ENCODE results near the gene ALDH1L2. TPM values are rescaled to one million over a fixed set of nuclear protein-coding genes. Genes with fewer than 3 reads are reported as not detected.

The ALDH1L2 gene
- polyA plus RNA-seq, 2 of the 4 experiments (the other 2 are of a cell fraction), result 2.4 to 28.1 TPM

DNA sequence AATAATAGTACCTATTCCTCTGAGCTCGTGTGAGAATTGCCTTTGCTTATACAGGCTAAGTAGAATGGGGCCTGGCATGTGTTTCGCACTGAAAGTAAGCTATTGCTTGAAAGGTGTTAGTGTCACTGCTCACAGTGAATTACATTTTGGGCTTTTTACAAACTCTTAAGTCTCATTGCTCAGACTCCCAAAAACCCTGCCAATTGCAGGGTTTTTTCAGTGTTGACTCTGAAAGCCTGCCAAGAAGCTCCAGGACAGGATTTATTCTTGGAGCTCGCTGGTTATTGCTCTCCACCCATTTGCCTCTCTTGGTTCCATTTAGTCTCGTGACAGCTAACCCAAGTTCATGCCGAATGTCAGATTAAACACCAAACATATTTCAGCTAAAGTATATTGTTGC, 58.4 kb downstream of the ALDH1L2 start:
- H3K4me1 ChIP-seq, result peaks cover 3% of the 10 kb centered on the region; the same call in 1 of the 3 replicates
- no peak overlapping the region for H3K4me3 ChIP-seq
- DNase-seq (ENCODE audit: low read depth in 1 of 2, low spot score in 1 of 2) (no peak), ATAC-seq (no peak), FAIRE-seq (no peak)
- H3K4me2 ChIP-seq, result no peak overlapping the region
- CTCF ChIA-PET, result interaction anchor here (0.7 to 1.3 kb wide), 2 partner anchors 17 to 644 kb away, joined by 3 to 4 read pairs; no protein-coding TSS in a partner anchor
- WGBS (ENCODE audit: missing lambda C conversion rate), result 76% methylated on average over 5 of the region's 5 CpGs
- POLR2A ChIA-PET, result no interaction called here
- no peaks in the 10 kb centered on the region for H3K9me3 ChIP-seq
- H3K27ac ChIP-seq, result no peak overlapping the region
- TF ChIP-seq EHF (CRISPR knock-in tag; IDR thresholded peaks at IDR 0.05), result no peak
- no peak for TF ChIP-seq RFX5 (IDR thresholded peaks at IDR 0.05)
- no peak for TF ChIP-seq MAFK (IDR thresholded peaks at IDR 0.05; ENCODE audit: partially characterized antibody)
- TF ChIP-seq TFCP2L1 (CRISPR knock-in tag; IDR thresholded peaks at IDR 0.05), result no peak
- TF ChIP-seq CHD4 (IDR thresholded peaks at IDR 0.05; ENCODE audit: borderline replicate concordance), result no peak
- TF ChIP-seq FOSB (CRISPR knock-in tag; IDR thresholded peaks at IDR 0.05), result no peak
- no peak for TF ChIP-seq CBX2 (IDR thresholded peaks at IDR 0.05; ENCODE audit: borderline replicate concordance, low read depth)
- TF ChIP-seq, protein P1, sequence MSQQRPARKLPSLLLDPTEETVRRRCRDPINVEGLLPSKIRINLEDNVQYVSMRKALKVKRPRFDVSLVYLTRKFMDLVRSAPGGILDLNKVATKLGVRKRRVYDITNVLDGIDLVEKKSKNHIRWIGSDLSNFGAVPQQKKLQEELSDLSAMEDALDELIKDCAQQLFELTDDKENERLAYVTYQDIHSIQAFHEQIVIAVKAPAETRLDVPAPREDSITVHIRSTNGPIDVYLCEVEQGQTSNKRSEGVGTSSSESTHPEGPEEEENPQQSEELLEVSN (IDR thresholded peaks at IDR 0.05; ENCODE audit: borderline replicate concordance, low read depth), result no peak
- no peak for TF ChIP-seq KDM5A (IDR thresholded peaks at IDR 0.05)
- TF ChIP-seq ELK1 (IDR thresholded peaks at IDR 0.05; ENCODE audit: low read depth, low read length), result no peak
- TF ChIP-seq ZFP36 (IDR thresholded peaks at IDR 0.05; ENCODE audit: borderline replicate concordance, partially characterized antibody), result no peak

- Histone ChIP-seq H3K4me3 (no peak overlapping the region), H3K4me2 (no peak overlapping the region), H3K9me3 (no peaks in the 10 kb centered on the region), H3K4me1 (no peaks in the 10 kb centered on the region), H3K27ac (no peak overlapping the region)
- no peak for ATAC-seq
- DNase-seq (ENCODE audit: low read depth in 1 of 2, low spot score in 1 of 2), result no peak
- ChIA-PET POLR2A (no interaction called here), CTCF (interaction anchor here (0.7 to 1.1 kb wide), 2 partner anchors 13 to 28 kb away, joined by 3 read pairs; no protein-coding TSS in a partner anchor)
- FAIRE-seq, result no peak
- TF ChIP-seq POLR2AphosphoS2 (conservative IDR thresholded peaks at IDR 0.05; ENCODE audit: low read length), result no peak
- TF ChIP-seq CEBPB (IDR thresholded peaks at IDR 0.05), result no peak
- no peak for TF ChIP-seq RNF2 (IDR thresholded peaks at IDR 0.05; ENCODE audit: borderline replicate concordance, low read depth)
- TF ChIP-seq NFE2L2 (conservative IDR thresholded peaks at IDR 0.05; ENCODE audit: low read length), result no peak
- no peak for TF ChIP-seq RARB (CRISPR knock-in tag; IDR thresholded peaks at IDR 0.05)
- no peak for TF ChIP-seq USF2 (IDR thresholded peaks at IDR 0.05)
- TF ChIP-seq TP53 (CRISPR knock-in tag; IDR thresholded peaks at IDR 0.05), result no peak
- TF ChIP-seq EHMT2 (IDR thresholded peaks at IDR 0.05; ENCODE audit: low read depth), result no peak
- TF ChIP-seq HEYL (CRISPR knock-in tag; IDR thresholded peaks at IDR 0.05), result no peak
- 97% methylated on average over 2 of the region's 2 CpGs for WGBS (ENCODE audit: missing lambda C conversion rate)
Measured at GRCh38 chr12:105024928-105025327, 59.3 kb downstream of the ALDH1L2 start.

- Histone ChIP-seq H3K9me3 (no peaks in the 10 kb centered on the region), H3K4me1 (no peaks in the 10 kb centered on the region), H3K4me2 (no peak overlapping the region), H3K27ac (no peak overlapping the region), H3K4me3 (no peak overlapping the region)
- FAIRE-seq (no peak), ATAC-seq (no peak), DNase-seq (ENCODE audit: low read depth in 1 of 2, low spot score in 1 of 2) (no peak)
- CTCF ChIA-PET, result interaction anchor here (1.0 to 1.1 kb wide), 2 partner anchors 33 to 78 kb away, joined by 3 to 4 read pairs; no protein-coding TSS in a partner anchor
- POLR2A ChIA-PET, result no interaction called here
- WGBS (ENCODE audit: missing lambda C conversion rate), result 72% methylated on average over 3 of the region's 3 CpGs
- TF ChIP-seq, protein P2, sequence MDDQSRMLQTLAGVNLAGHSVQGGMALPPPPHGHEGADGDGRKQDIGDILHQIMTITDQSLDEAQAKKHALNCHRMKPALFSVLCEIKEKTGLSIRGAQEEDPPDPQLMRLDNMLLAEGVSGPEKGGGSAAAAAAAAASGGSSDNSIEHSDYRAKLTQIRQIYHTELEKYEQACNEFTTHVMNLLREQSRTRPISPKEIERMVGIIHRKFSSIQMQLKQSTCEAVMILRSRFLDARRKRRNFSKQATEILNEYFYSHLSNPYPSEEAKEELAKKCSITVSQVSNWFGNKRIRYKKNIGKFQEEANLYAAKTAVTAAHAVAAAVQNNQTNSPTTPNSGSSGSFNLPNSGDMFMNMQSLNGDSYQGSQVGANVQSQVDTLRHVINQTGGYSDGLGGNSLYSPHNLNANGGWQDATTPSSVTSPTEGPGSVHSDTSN (IDR thresholded peaks at IDR 0.05), result no peak
- TF ChIP-seq HES2 (IDR thresholded peaks at IDR 0.05) (no peak), RFX5 (IDR thresholded peaks at IDR 0.05) (no peak), REST (IDR thresholded peaks at IDR 0.05) (no peak), EHF (CRISPR knock-in tag; IDR thresholded peaks at IDR 0.05) (no peak), PHF8 (IDR thresholded peaks at IDR 0.05; ENCODE audit: borderline replicate concordance, low read depth) (no peak), RARB (CRISPR knock-in tag; IDR thresholded peaks at IDR 0.05) (no peak), JUNB (IDR thresholded peaks at IDR 0.05) (no peak), CHD2 (IDR thresholded peaks at IDR 0.05; ENCODE audit: low read length, partially characterized antibody) (no peak), KDM5A (IDR thresholded peaks at IDR 0.05) (no peak), CBX2 (IDR thresholded peaks at IDR 0.05; ENCODE audit: borderline replicate concordance, low read depth) (no peak)
Measured at GRCh38 chr12:105020241-105020962, 63.9 kb downstream of the ALDH1L2 start.
